Thymus (tissue), 11 donors: ENCODE results near the gene WDR26. TPM values are rescaled to one million over a fixed set of nuclear protein-coding genes. Genes with fewer than 3 reads are reported as not detected.
"Not testable (repeated sequence)": the region's sequence is repeated elsewhere in the genome, so short reads cannot be mapped to it uniquely, and the experiment has no call there.

ENCODE experiments used
- DNase-seq, 9 donors: peaks; one replicate each; pipeline ENCODE4 v3.0.0-alpha.2; 2013; ENCODE audit warnings: low spot score in 9 of 9, low read depth in 6 of 9, missing footprints in 1 of 9
- H3K27ac ChIP-seq, 2 donors: one replicate each; pipeline ENCODE4 v1.5.1; 2013; ENCODE audit warnings: control low read depth in 1 of 2, low read depth in 1 of 2, low read length in 1 of 2, mild to moderate bottlenecking in 1 of 2, moderate library complexity in 1 of 2
- H3K27me3 ChIP-seq, 2 donors: one replicate each; pipeline ENCODE4 v1.5.1; 2013; ENCODE audit warnings: low read length in 1 of 2; ENCODE audit not compliant: control insufficient read depth in 2 of 2, insufficient read depth in 1 of 2
- H3K36me3 ChIP-seq, 2 donors: one replicate each; pipeline ENCODE4 v1.5.1; 2013; ENCODE audit warnings: low read length in 1 of 2, mild to moderate bottlenecking in 1 of 2, moderate library complexity in 1 of 2; ENCODE audit not compliant: control insufficient read depth in 2 of 2, insufficient read depth in 2 of 2
- H3K4me1 ChIP-seq, 2 donors: one replicate each; pipeline ENCODE4 v1.5.1; 2013; ENCODE audit warnings: low read length in 2 of 2; ENCODE audit not compliant: control insufficient read depth in 2 of 2, insufficient read depth in 2 of 2
- H3K4me3 ChIP-seq, 2 donors: one replicate each; pipeline ENCODE4 v1.5.1; 2013; ENCODE audit warnings: low read length in 2 of 2, control low read depth in 1 of 2, mild to moderate bottlenecking in 1 of 2
- H3K9me3 ChIP-seq, 2 donors: one replicate each; pipeline ENCODE4 v1.5.1; 2013; ENCODE audit warnings: low read length in 1 of 2, mild to moderate bottlenecking in 1 of 2; ENCODE audit not compliant: control insufficient read depth in 2 of 2, insufficient read depth in 1 of 2
- WGBS: extraction: QIAGEN DNeasy Blood & Tissue Kit; methylation state at CpG from one replicate; pipeline ENCODE4 v1.1.7; 2013; 5-methylcytosine and 5-hydroxymethylcytosine counted together
- polyA plus RNA-seq: library from polyadenylated mRNA; stranded (reverse); fragments of 200-250 nt; gene quantifications from one replicate; pipeline ENCODE4 v1.2.3, GENCODE V29; 2013
- total RNA-seq: library from RNA; stranded (reverse); fragments of 120-200 nt; gene quantifications from one replicate; pipeline ENCODE4 v1.2.4, GENCODE V29; 2013
- donor health status: healthy.

Gene WDR26
- total and polyA plus RNA-seq, 2 donors, result 25.6 to 62.3 TPM

DNA sequence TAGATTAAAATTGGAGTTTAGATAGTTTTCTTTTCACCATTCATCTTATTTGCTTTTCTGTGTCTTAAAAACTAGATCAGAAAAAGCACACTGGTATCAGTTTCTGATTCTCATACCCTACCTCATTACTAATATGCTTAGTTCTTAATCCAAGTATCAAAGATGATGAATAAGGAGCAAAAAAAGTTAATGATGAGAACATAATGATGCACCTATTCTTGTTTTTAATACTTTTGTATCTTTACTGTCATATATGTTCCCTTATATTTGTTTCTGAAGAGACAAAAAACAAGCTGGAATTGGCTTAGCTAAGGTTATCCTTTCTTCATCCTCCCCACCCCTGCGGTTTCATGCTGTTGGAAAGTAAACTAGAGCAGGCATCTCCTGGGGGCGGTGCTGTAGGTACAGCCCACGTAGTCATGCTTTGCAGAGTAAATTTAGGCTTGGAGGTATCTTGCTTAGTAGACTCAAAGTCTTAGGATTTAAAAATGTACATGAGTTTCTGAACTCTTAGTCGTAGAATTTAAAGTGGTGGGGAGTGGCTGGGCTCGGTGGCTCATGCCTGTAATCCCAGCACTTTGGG, 61.5 kb downstream of the WDR26 start:
- Histone ChIP-seq H3K36me3 (peaks cover 35 to 73% of the 10 kb centered on the region in 2 donors), H3K27me3 (no peaks in the 10 kb centered on the region), H3K9me3 (no peaks in the 10 kb centered on the region), H3K4me1 (peaks cover 0 to 19% of the 10 kb centered on the region in 2 donors), H3K27ac (no peak overlapping the region), H3K4me3 (no peak overlapping the region)
- no peak for DNase-seq
- WGBS, result 97% methylated on average over 5 of the region's 5 CpGs

DNA sequence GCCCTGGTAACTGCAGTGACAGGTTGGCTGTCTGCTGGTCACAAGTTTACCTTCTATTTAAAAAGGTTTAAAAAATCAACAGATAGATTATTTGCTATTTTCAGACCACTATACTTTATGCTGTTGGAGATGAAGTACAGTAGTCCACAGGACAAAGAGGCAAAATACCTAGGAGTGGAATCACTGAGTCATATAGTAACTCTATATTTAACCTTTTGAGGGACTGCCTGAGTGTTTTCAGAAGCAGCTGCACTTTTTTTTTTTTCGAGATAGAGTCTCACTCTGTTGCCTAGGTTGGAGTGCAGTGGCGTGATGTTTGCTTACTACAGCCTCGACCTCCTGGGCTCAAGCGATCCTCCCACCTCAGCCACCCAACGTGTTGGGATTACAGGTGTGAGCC, 66.2 kb downstream of the WDR26 start:
- H3K27ac ChIP-seq, result no peak overlapping the region
- 94% methylated on average over 5 of the region's 5 CpGs for WGBS

DNA sequence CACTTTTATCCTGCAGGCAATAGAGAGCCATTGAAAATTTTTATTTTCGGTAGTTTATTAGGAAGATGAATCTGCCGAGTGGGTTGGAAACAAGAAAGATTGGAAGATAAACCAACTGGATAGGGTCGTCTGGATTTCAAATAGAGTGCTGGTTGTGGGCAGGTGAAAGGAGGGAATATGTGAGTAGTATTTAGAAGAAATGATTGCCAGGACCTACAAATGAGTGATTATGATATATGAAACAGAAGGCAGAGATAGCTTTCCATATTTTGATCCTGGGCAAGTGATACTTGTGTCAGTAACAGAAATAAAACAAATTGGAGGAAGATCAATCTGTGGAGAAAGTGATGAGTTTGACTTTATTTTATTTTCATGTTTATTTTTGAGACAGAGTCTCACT, 75.4 kb downstream of the WDR26 start:
- H3K36me3 ChIP-seq, result peaks cover 0 to 6% of the 10 kb centered on the region in 2 donors
- 95% methylated on average over 3 of the region's 3 CpGs for WGBS
- no peaks in the 10 kb centered on the region for H3K9me3 ChIP-seq
- no peak overlapping the region for H3K27ac ChIP-seq
- no peak overlapping the region for H3K4me3 ChIP-seq
- H3K4me1 ChIP-seq, result peaks cover 5 to 9% of the 10 kb centered on the region in 2 donors
- no peak for DNase-seq
- H3K27me3 ChIP-seq, result no peaks in the 10 kb centered on the region

More for the DNA sequence above, 66.2 kb downstream of the WDR26 start:
- H3K4me1 ChIP-seq, result no peaks in the 10 kb centered on the region
- H3K27me3 ChIP-seq, result no peaks in the 10 kb centered on the region
- no peaks in the 10 kb centered on the region for H3K9me3 ChIP-seq
- no peak overlapping the region for H3K4me3 ChIP-seq
- peaks cover 34 to 60% of the 10 kb centered on the region in 2 donors for H3K36me3 ChIP-seq
- DNase-seq, result no peak

DNA sequence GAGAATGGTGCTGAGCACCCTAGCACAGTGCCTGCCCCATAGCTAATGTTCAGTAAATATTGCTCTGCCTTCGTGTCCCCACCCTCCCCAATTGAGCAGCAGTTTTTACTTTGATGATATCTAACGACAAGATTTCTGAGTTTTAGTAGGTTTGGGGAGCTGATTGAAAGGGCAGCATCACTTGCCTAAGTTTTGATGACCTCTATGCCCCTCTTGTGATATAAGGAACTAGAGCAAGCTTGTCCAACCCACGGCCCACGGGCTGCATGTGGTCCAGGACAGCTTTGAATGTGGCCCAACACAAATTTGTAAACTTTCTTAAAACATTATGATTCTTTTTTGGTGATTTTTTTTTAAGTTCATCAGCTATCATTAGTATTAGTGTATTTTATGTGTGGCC, 76.4 kb downstream of the WDR26 start:
- no peaks in the 10 kb centered on the region for H3K9me3 ChIP-seq
- H3K36me3 ChIP-seq, result peaks cover 0 to 3% of the 10 kb centered on the region in 2 donors
- 94% methylated on average over 4 of the region's 4 CpGs for WGBS
- H3K4me3 ChIP-seq, result peak overlapping the region in 1 of 2 donors; percentile 73
- no peak overlapping the region for H3K27ac ChIP-seq
- peaks cover 5 to 9% of the 10 kb centered on the region in 2 donors for H3K4me1 ChIP-seq
- no peaks in the 10 kb centered on the region for H3K27me3 ChIP-seq
- no peak for DNase-seq

DNA sequence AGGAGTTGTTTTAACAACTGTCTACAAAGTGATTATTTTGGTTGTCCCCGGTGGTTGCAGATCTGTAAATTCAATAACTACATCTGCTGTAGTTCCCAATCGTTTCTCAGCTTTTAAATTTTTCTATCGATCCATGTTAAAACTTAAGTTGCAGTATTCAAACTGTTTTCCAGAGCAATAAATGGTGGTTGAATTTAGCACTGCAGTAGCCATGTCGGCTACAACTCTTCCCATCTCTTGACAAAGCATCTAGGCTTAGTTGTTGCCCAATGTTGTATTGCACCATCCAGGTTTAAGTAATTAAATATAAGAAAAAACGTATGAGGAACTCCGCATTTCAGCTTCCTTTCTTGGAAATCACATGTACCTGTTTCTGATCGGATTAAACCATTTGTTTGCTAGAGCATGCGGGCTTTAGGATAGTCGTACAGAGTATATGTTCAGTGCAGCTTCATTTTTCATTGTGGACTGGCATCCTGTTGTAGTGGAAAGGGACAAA, 76.9 kb downstream of the WDR26 start:
- 53% methylated on average over 9 of the region's 9 CpGs for WGBS

DNA sequence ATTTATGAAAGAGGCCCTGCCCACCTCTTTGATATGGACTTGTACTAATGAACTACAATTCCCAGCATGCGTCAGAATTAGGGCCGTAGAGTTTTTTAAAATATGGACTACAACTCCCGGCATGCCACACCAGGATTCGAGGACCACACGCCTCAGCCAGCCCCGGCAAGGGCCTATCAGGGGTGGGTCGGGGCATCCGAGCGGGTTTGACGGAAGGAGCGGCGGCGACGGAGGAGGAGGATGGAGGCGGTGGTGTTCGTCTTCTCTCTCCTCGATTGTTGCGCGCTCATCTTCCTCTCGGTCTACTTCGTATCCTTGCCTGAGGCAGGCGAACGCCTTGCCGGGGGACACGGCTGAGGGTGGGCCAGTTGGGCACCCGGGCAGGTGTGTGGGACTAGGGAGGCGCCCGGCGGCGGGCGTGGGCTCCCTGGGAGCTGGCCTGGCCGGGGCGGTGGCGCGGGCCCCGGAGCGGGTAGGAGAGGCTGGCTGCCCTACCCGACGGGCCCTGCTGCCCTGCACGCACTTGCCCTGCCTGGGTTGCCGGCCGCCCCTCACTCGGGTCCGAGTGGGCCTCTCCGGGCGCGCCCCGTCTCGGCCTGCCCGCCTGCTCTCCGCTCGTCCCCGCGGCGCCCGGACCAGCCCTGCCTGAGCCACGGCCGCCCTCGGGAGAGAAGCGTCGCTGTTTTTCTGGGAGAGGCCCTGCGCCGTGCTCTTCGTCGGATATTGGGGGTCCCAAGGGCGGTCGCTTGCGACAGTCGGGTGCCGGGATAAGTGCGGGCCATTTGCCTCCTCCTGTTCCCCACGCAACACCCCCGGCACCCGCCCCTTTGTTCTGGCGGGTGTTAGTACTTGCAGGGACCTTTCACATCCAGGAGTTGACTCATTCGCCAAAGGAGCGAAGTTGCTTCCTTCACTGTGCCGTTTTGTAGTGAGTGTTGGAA, 77.6 kb downstream of the WDR26 start, which contains the start of gene CNIH4:
Gene CNIH4, plus strand, starts transcription at position 195 of the 941 bp plus-strand sequence. Its CDS starts 46 bp downstream, at position 241.
- H3K4me3 ChIP-seq, result peak within 1 kb of the TSS; percentile 61 to 73
- H3K27ac ChIP-seq, result peak within 1 kb of the TSS; percentile 56 to 74
- H3K4me1 ChIP-seq, result peaks cover 5 to 9% of the 10 kb centered on the region in 2 donors
- H3K9me3 ChIP-seq, result no peaks in the 10 kb centered on the region
- peaks cover 0 to 3% of the 10 kb centered on the region in 2 donors for H3K36me3 ChIP-seq
- H3K27me3 ChIP-seq, result no peaks in the 10 kb centered on the region
- DNase-seq, result peak; percentile 83 to 97 (median 93)
- under 1% methylated on average over 78 of the region's 78 CpGs for WGBS

More for the DNA sequence above, 76.9 kb downstream of the WDR26 start:
- H3K4me3 ChIP-seq, result peak overlapping the region; percentile 61 to 73
- H3K27me3 ChIP-seq, result no peaks in the 10 kb centered on the region
- H3K4me1 ChIP-seq, result peaks cover 5 to 9% of the 10 kb centered on the region in 2 donors
- DNase-seq, result no peak
- peaks cover 0 to 3% of the 10 kb centered on the region in 2 donors for H3K36me3 ChIP-seq
- H3K27ac ChIP-seq, result no peak overlapping the region
- H3K9me3 ChIP-seq, result no peaks in the 10 kb centered on the region

DNA sequence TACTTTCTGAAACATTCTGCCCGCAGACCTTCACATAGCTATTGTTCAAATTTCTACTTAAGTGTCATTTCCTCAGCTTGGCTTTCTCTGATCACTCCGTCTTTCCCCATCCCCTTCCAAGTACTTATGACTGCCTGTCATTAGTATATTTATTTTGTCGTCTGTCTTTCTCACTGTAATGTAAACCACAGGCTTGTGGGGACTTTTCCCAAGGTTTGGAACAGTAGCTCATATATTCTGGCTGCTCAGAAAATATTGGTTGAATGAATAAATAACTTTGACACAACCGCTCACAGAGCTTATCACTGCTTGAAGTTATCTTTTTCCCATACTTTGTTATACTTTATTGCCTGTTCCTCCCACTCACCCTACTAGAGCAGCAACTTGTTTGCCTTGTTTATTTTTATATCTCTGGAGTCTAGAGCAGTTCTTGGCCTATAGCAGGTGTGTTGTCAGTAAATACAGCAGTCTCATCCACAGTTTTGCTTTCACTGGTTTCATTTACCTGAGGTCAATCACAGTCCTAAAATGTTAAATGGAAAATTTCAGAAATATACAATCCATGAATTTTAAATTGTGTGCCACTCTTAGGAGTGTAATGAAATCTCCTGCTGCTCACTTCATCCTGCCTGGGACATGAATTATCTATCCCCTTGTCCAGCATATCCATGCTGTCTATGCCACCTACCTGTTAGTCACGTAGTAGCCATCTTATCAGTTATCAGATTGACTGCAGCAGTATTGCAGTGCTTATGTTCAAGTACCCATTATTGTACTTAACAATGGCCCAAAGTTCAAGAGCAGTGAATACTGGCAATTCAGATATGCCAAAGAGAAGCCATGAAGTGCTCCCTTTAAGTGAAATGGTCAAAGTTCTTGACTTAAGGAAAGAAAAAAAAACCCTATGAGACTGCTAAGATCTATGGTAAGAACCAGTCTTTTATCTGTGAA, 80.3 kb downstream of the WDR26 start:
- Histone ChIP-seq H3K9me3 (peaks cover 0 to 4% of the 10 kb centered on the region in 2 donors), H3K27me3 (no peaks in the 10 kb centered on the region), H3K4me3 (no peak overlapping the region), H3K27ac (no peak overlapping the region), H3K4me1 (peaks cover 5 to 9% of the 10 kb centered on the region in 2 donors), H3K36me3 (no peaks in the 10 kb centered on the region)
- WGBS, result 93% methylated on average over 5 of the region's 5 CpGs
- no peak for DNase-seq

DNA sequence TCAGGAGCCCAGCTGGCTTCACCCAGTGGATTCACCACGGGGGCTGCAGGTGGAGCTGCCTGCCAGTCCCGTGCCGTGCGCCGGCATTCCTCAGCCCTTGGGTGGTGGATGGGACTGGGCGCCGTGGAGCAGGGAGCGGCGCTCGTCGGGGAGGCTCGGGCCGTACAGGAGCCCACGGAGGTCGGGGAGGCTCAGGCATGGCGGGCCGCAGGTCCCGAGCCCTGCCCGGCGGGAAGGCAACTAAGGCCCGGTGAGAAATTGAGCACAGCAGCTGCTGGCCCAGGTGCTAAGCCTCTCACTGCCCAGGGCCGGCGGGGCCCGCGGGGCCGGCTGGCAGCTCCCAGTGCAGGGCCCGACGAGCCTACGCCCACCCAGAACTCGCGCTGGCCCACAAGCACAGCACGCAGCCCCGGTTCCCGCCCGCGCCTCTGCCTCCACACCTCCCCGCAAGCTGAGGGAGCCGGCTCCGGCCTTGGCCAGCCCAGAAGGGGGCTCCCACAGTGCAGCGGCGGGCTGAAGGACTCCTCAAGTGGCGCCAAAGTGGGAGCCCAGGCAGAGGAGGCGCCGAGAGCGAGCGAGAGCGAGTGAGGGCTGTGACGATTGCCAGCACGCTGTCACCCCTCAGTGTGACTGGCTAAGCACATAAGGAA, 82.0 kb downstream of the WDR26 start:
- not testable (repeated sequence) for H3K27ac ChIP-seq, H3K27me3 ChIP-seq, H3K9me3 ChIP-seq, H3K4me1 ChIP-seq, DNase-seq, H3K4me3 ChIP-seq, H3K36me3 ChIP-seq
- WGBS, result 96% methylated on average over 49 of the region's 49 CpGs
